IMR-90 (cell line): ENCODE measurements around the gene MED13. TPM values are rescaled to one million over a fixed set of nuclear protein-coding genes. Genes with fewer than 3 reads are reported as not detected.

Experiments used
- ATAC-seq: fragments of 200-7000 bp; cut with Tn5 transposase; 2 replicates; pipeline ENCODE4 v1.9.1; 2020; ENCODE audit warnings: low read depth, mild to moderate bottlenecking, moderate library complexity
- BruUV-seq: library from RNA; stranded (reverse); fragments of 400-500 nt; replicated peaks from 2 replicates; lab custom pipeline; 2021; lab: Mats Ljungman, UMichigan
- CTCF ChIA-PET: fragments of 300-600 bp; formaldehyde crosslinking; extraction: SDS; loops from one replicate; lab custom pipeline; 2021; ENCODE audit warnings: antibody characterized with exemption; lab: Yijun Ruan, JAX
- POLR2A ChIA-PET: fragments of 300-600 bp; sonication (Branson Sonifier 250); formaldehyde crosslinking; loops from one replicate; lab custom pipeline; 2022; ENCODE audit warnings: antibody characterized with exemption; ENCODE audit not compliant: unreplicated experiment; lab: Charles Lee
- DNase-seq: peaks from one replicate; pipeline ENCODE4 v3.0.0; 2013
- H2AFZ ChIP-seq: replicated peaks from 2 replicates; pipeline ENCODE3; 2013; ENCODE audit warnings: low read length, mild to moderate bottlenecking; ENCODE audit not compliant: poor library complexity
- H2AK5ac ChIP-seq: 2 replicates; pipeline ENCODE4 v1.6.1; 2013; ENCODE audit warnings: low read depth, low read length, inconsistent platforms
- H2AK9ac ChIP-seq: replicated peaks from 2 replicates; pipeline ENCODE3; 2013; ENCODE audit warnings: mild to moderate bottlenecking, low read depth, low read length, moderate library complexity; ENCODE audit not compliant: poor library complexity
- H2BK120ac ChIP-seq: 2 replicates; pipeline ENCODE4 v1.6.1; 2013; ENCODE audit warnings: low read depth, low read length, inconsistent platforms
- H2BK15ac ChIP-seq: 3 replicates; pipeline ENCODE4 v1.6.1; 2013; ENCODE audit warnings: low read depth, low read length, inconsistent platforms
- H2BK20ac ChIP-seq: 2 replicates; pipeline ENCODE4 v1.6.1; 2013; ENCODE audit warnings: low read depth, mild to moderate bottlenecking, inconsistent platforms, low read length, moderate library complexity
- H2BK5ac ChIP-seq: 2 replicates; pipeline ENCODE4 v1.6.1; 2013; ENCODE audit warnings: mild to moderate bottlenecking, low read depth, low read length, inconsistent platforms; ENCODE audit not compliant: poor library complexity, severe bottlenecking
- H3K14ac ChIP-seq: replicated peaks from 2 replicates; pipeline ENCODE4 v1.6.1; 2013; ENCODE audit warnings: low read depth, low read length, inconsistent platforms
- H3K18ac ChIP-seq: 2 replicates; pipeline ENCODE4 v1.6.1; 2013; ENCODE audit warnings: low read depth, low read length, control low read depth
- H3K23ac ChIP-seq: 2 replicates; pipeline ENCODE4 v1.6.1; 2013; ENCODE audit warnings: low read depth, low read length, inconsistent platforms
- H3K27ac ChIP-seq: 2 replicates; pipeline ENCODE4 v1.5.1; 2013; ENCODE audit warnings: mild to moderate bottlenecking, control low read depth, low read length; ENCODE audit not compliant: insufficient read depth
- H3K27me3 ChIP-seq: 2 replicates; pipeline ENCODE4 v1.6.1; 2013; ENCODE audit warnings: low read length; ENCODE audit not compliant: control insufficient read depth, insufficient read depth
- H3K36me3 ChIP-seq: 2 replicates; pipeline ENCODE4 v1.6.1; 2013; ENCODE audit warnings: low read length, mixed read lengths; ENCODE audit not compliant: control insufficient read depth, insufficient read depth
- H3K4ac ChIP-seq: 2 replicates; pipeline ENCODE4 v1.6.1; 2013; ENCODE audit warnings: low read depth, low read length, inconsistent platforms
- H3K4me1 ChIP-seq: 2 replicates; pipeline ENCODE4 v1.6.1; 2013; ENCODE audit warnings: low read length, mixed read lengths; ENCODE audit not compliant: control insufficient read depth, insufficient read depth
- H3K4me2 ChIP-seq: 2 replicates; pipeline ENCODE4 v1.6.1; 2013; ENCODE audit warnings: low read depth, mild to moderate bottlenecking, control low read depth, low read length, moderate library complexity
- H3K4me3 ChIP-seq: 2 replicates; pipeline ENCODE4 v1.5.1; 2013; ENCODE audit warnings: low read depth, mild to moderate bottlenecking, control low read depth, low read length, moderate library complexity; ENCODE audit not compliant: insufficient read depth
- H3K56ac ChIP-seq: 2 replicates; pipeline ENCODE4 v1.6.1; 2013; ENCODE audit warnings: low read length, inconsistent platforms; ENCODE audit not compliant: insufficient read depth; ENCODE audit errors: extremely low read depth
- H3K79me1 ChIP-seq, 2 experiments: 2 replicates each; pipeline ENCODE4 v1.6.1; 2013; ENCODE audit warnings: low read length in 2 of 2, inconsistent platforms in 1 of 2, low read depth in 1 of 2
- H3K9ac ChIP-seq: 2 replicates; pipeline ENCODE4 v1.6.1; 2013; ENCODE audit warnings: low read depth, low read length, control low read depth
- H3K9me1 ChIP-seq: 2 replicates; pipeline ENCODE4 v1.6.1; 2013; ENCODE audit warnings: low read length, inconsistent platforms; ENCODE audit not compliant: insufficient read depth
- H3K9me3 ChIP-seq: 2 replicates; pipeline ENCODE4 v1.6.1; 2013; ENCODE audit warnings: low read length; ENCODE audit not compliant: control insufficient read depth, insufficient read depth
- H4K20me1 ChIP-seq: 2 replicates; pipeline ENCODE4 v1.6.1; 2013; ENCODE audit warnings: low read length, inconsistent platforms; ENCODE audit not compliant: insufficient read depth
- H4K5ac ChIP-seq: 2 replicates; pipeline ENCODE4 v1.6.1; 2013; ENCODE audit warnings: mild to moderate bottlenecking, low read depth, low read length, control low read depth
- H4K8ac ChIP-seq, 2 experiments: 2 replicates each; pipeline ENCODE4 v1.6.1; 2013; ENCODE audit warnings: low read depth in 2 of 2, low read length in 2 of 2, control low read depth in 1 of 2, inconsistent platforms in 1 of 2
- H4K91ac ChIP-seq: 2 replicates; pipeline ENCODE4 v1.6.1; 2013; ENCODE audit warnings: low read depth, low read length, inconsistent platforms; ENCODE audit not compliant: insufficient read depth
- BHLHE40 ChIP-seq: fragments of 150-350 bp; IDR thresholded peaks from 2 replicates; pipeline ENCODE4 v1.6.1; 2016; ENCODE audit warnings: mild to moderate bottlenecking, low read depth, low read length
- MAZ ChIP-seq: IDR thresholded peaks from 2 replicates; pipeline ENCODE4 v1.6.1; 2012; ENCODE audit warnings: low read depth, mild to moderate bottlenecking, low read length, improper control_type of control experiment, moderate library complexity, borderline replicate concordance
- MXI1 ChIP-seq: IDR thresholded peaks from 2 replicates; pipeline ENCODE4 v1.6.1; 2012; ENCODE audit warnings: low read depth, mild to moderate bottlenecking, low read length, moderate library complexity, borderline replicate concordance
- WGBS, 2 experiments: methylation state at CpG; one replicate each; pipeline versions ENCODE4 v1.1.5 to v1.1.7; 2013; ENCODE audit warnings: missing lambda C conversion rate in 2 of 2; ENCODE audit not compliant: insufficient read length in 1 of 2; ENCODE audit errors: extremely low coverage in 2 of 2; 5-methylcytosine and 5-hydroxymethylcytosine counted together
- dilution Hi-C: fragments of 300-500 bp; cut with HindIII; formaldehyde crosslinking; loops from one replicate; pipeline ENCODE4 v1.14.3; 2018; ENCODE audit warnings: low sequenced_read_pairs; ENCODE audit not compliant: unreplicated experiment
- in situ Hi-C: fragments of 300-500 bp; cut with MboI; formaldehyde crosslinking; loops from 3 replicates; pipeline ENCODE4 v1.14.3; 2019; ENCODE audit warnings: low sequenced_read_pairs, inconsistent platforms, mixed read lengths
- intact Hi-C: fragments of 100-400 bp; cut with micrococcal nuclease; formaldehyde crosslinking; loops from 2 replicates; pipeline ENCODE4 v1.10.0; 2022
- polyA plus RNA-seq, 3 experiments: library from polyadenylated mRNA; depleted of rRNA; stranded (reverse); fragments of >200 nt; gene quantifications; 2 replicates each; pipeline ENCODE4 v1.2.3, GENCODE V29; 2012; ENCODE audit warnings: low replicate concordance in 1 of 3
- total RNA-seq: library from RNA; depleted of rRNA; stranded (reverse); fragments of >200 nt; gene quantifications from 2 replicates; pipeline ENCODE4 v1.2.3, GENCODE V29; 2012

Gene MED13
- total and polyA plus RNA-seq, 2 of the 4 experiments (the other 2 are of a cell fraction): 9.7 to 67.2 TPM

DNA sequence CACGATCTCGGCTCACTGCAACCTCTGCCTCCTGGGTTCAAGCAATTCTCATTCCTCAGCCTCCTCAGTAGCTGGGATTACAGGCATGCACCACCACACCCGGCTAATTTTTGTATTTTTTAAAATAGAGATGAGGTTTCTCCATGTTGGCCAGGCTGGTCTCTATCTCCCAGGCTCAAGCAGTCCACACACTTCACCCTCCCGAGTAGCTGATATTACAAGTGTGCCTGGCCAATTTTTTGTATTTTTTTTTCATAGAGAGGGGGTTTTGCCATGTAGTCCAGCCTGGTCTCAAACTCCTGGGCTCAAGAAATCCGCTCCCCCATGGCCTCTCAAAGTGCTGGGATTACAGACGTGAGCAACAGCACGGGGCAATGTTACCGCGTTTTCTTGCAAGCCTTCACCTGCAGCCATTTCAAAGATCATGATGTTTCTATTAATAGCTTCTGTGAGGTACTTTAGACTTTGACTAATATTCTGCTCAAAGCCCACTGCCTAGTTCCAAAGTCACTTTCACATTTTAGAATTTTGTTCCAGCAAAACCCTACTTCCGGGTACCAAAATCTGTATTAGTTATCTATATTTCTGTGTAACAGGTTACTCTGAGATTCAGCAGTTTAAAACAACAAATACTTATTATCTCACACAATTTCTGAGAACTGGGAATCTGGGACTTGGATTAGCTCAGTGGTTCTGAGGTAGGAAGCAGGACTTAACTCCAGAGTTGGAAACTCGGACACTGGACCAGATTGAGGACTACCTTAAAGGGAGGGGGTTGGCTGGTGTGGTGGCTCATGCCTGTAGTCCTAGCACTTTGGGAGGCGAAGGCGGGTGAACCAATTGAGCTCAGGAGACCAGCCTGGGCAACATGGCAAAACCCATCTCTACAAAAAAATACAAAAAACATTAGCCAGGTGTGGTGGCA, 12.0 kb upstream of the MED13 start:
- Histone ChIP-seq H3K9me3 (no peaks in the 10 kb centered on the region), H2AK5ac (no peak overlapping the region), H3K36me3 (no peaks in the 10 kb centered on the region), H4K91ac (no peak overlapping the region), H3K79me1 (no peaks in the 10 kb centered on the region), H3K4ac (no peak overlapping the region), H2AK9ac (no peak overlapping the region), H2BK120ac (no peak overlapping the region), H3K4me3 (no peak overlapping the region), H3K14ac (no peak overlapping the region), H3K56ac (no peak overlapping the region), H2BK5ac (no peak overlapping the region), H2BK20ac (no peak overlapping the region), H4K8ac (no peak overlapping the region), H3K4me1 (peaks cover 2% of the 10 kb centered on the region; the same call in 1 of the 2 replicates), H2AFZ (no peak overlapping the region), H3K27me3 (peaks cover 16% of the 10 kb centered on the region), H3K9me1 (no peaks in the 10 kb centered on the region), H3K9ac (no peak overlapping the region), H4K20me1 (no peaks in the 10 kb centered on the region), H2BK15ac (no peak overlapping the region), H4K5ac (no peak overlapping the region), H3K27ac (no peak overlapping the region), H3K4me2 (no peak overlapping the region), H3K23ac (no peak overlapping the region), H3K18ac (no peak overlapping the region)
- no CpG with 5 or more reads among the region's 13 CpGs for WGBS, 2 experiments
- TF ChIP-seq MXI1: no peak
- no peak for TF ChIP-seq BHLHE40
- no peak for TF ChIP-seq MAZ
- no peak for DNase-seq
- ChIA-PET POLR2A (no interaction called here), CTCF (interaction anchor here (2.0 kb wide), 1 partner anchor 11 kb away, joined by 9 read pairs; no protein-coding TSS in a partner anchor)
- no TSS peak for BruUV-seq
- intact Hi-C loops (no loop called here), in situ Hi-C loops (no loop called here), dilution Hi-C loops (no loop called here)
- no peak for ATAC-seq
